GM12878 (cell line): ENCODE results near the gene DLK1. TPM values are rescaled to one million over a fixed set of nuclear protein-coding genes. Genes with fewer than 3 reads are reported as not detected.

Experiments used
- ATAC-seq: fragments of 200-7000 bp; cut with Tn5 transposase; 3 replicates; pipeline ENCODE4 v1.9.1; 2020; ENCODE audit warnings: mild to moderate bottlenecking, moderate library complexity
- BruUV-seq: library from RNA; stranded (reverse); fragments of 400-500 nt; replicated peaks from 2 replicates; lab custom pipeline; 2021; lab: Mats Ljungman, UMichigan
- CTCF ChIA-PET: fragments of 300-600 bp; sonication (Branson Sonifier 250); formaldehyde crosslinking; extraction: SDS; loops from one replicate; lab custom pipeline; 2021; ENCODE audit warnings: inconsistent platforms; lab: Yijun Ruan, JAX
- POLR2A ChIA-PET: fragments of 350-600 bp; formaldehyde crosslinking; extraction: SDS; loops from one replicate; lab custom pipeline; 2021; ENCODE audit warnings: inconsistent platforms; lab: Charles Lee
- RAD21 ChIA-PET: fragments of 300-600 bp; sonication (Branson Sonifier 250); formaldehyde crosslinking; loops from one replicate; lab custom pipeline; 2023; ENCODE audit warnings: antibody characterized with exemption; ENCODE audit not compliant: unreplicated experiment; lab: Charles Lee
- SMC1A ChIA-PET: fragments of 300-600 bp; sonication (Branson Sonifier 250); formaldehyde crosslinking; loops from one replicate; lab custom pipeline; 2023; ENCODE audit not compliant: unreplicated experiment, uncharacterized antibody; lab: Charles Lee
- DNase-seq: peaks from one replicate; pipeline ENCODE4 v3.0.0-alpha.2; 2011; ENCODE audit warnings: low read depth, low spot score
- FAIRE-seq: peaks from 3 replicates; lab custom pipeline; 2011; peaks lifted over from hg19 to GRCh38; lab: Jason Lieb, UNC
- H2AFZ ChIP-seq: 2 replicates; pipeline ENCODE4 v1.6.0; 2011; ENCODE audit warnings: low read depth, low read length, control low read depth; ENCODE audit not compliant: control insufficient read depth
- H3K27ac ChIP-seq: 2 replicates; pipeline ENCODE4 v1.5.1; 2011; ENCODE audit warnings: control low read depth; ENCODE audit not compliant: control insufficient read depth, insufficient read depth
- H3K27me3 ChIP-seq, 2 experiments: replicated peaks in 1 of 2; 2 replicates each; pipeline versions ENCODE4 v1.6.0 to v1.6.1; 2011; ENCODE audit warnings: low read length in 1 of 2; ENCODE audit not compliant: control insufficient read depth in 2 of 2, insufficient read depth in 2 of 2
- H3K36me3 ChIP-seq, 2 experiments: 2 replicates each; pipeline ENCODE4 v1.5.1; 2011; ENCODE audit warnings: low read length in 1 of 2; ENCODE audit not compliant: control insufficient read depth in 2 of 2, insufficient read depth in 2 of 2
- H3K4me1 ChIP-seq: 2 replicates; pipeline ENCODE4 v1.6.1; 2011; ENCODE audit warnings: mild to moderate bottlenecking, low read length, moderate library complexity, mixed read lengths; ENCODE audit not compliant: control insufficient read depth, insufficient read depth
- H3K4me2 ChIP-seq: 2 replicates; pipeline ENCODE4 v1.6.0; 2011; ENCODE audit warnings: control low read depth; ENCODE audit not compliant: control insufficient read depth, insufficient read depth
- H3K4me3 ChIP-seq: fragments of 200-600 bp; sonication (generic); 2 replicates; pipeline ENCODE4 v1.5.1; 2016
- H3K79me2 ChIP-seq: 2 replicates; pipeline ENCODE4 v1.6.0; 2011; ENCODE audit warnings: low read length; ENCODE audit not compliant: control insufficient read depth, insufficient read depth
- H3K9ac ChIP-seq: 2 replicates; pipeline ENCODE4 v1.8.0; 2011; ENCODE audit warnings: low read length, control low read depth, mixed read lengths; ENCODE audit not compliant: control insufficient read depth, insufficient read depth
- H3K9me3 ChIP-seq: replicated peaks from 3 replicates; pipeline ENCODE4 v1.5.1; 2011; ENCODE audit warnings: mild to moderate bottlenecking, low read length; ENCODE audit not compliant: control insufficient read depth, insufficient read depth
- H4K20me1 ChIP-seq: 2 replicates; pipeline ENCODE4 v1.6.0; 2011; ENCODE audit not compliant: control insufficient read depth, insufficient read depth
- BCL11A ChIP-seq: IDR thresholded peaks from 2 replicates; pipeline ENCODE4 v1.6.1; 2011; ENCODE audit warnings: low read depth, low read length
- CBX5 ChIP-seq: sonication (generic); IDR thresholded peaks from 2 replicates; pipeline ENCODE4 v1.6.1; 2016; ENCODE audit warnings: low read depth, moderate library complexity, mild to moderate bottlenecking, inconsistent platforms
- CHD1 ChIP-seq: IDR thresholded peaks from 2 replicates; pipeline ENCODE4 v1.6.1; 2012; ENCODE audit warnings: low read depth, low read length, improper control_type of control experiment
- E4F1 ChIP-seq: fragments of 450-650 bp; IDR thresholded peaks from 2 replicates; pipeline ENCODE4 v1.6.1; 2018; ENCODE audit warnings: borderline replicate concordance, mild to moderate bottlenecking; ENCODE audit not compliant: partially characterized antibody
- HDAC6 ChIP-seq: fragments of 200-600 bp; sonication (generic); IDR thresholded peaks from one replicate; pipeline ENCODE4 v1.8.0; 2017; ENCODE audit warnings: antibody characterized with exemption; ENCODE audit not compliant: unreplicated experiment
- IKZF2 ChIP-seq, 2 experiments: fragments of 450-650 bp; IDR thresholded peaks; 2 replicates each; pipeline ENCODE4 v1.6.1; 2017; ENCODE audit warnings: mild to moderate bottlenecking in 2 of 2, moderate library complexity in 2 of 2
- MYB ChIP-seq: fragments of 150-350 bp; IDR thresholded peaks from 2 replicates; pipeline ENCODE4 v1.6.1; 2014; ENCODE audit warnings: mild to moderate bottlenecking, low read depth, low read length, borderline replicate concordance
- RAD51 ChIP-seq: fragments of 450-650 bp; IDR thresholded peaks from 2 replicates; pipeline ENCODE4 v1.6.1; 2016; ENCODE audit warnings: moderate library complexity, mild to moderate bottlenecking, inconsistent platforms
- RFX5 ChIP-seq: IDR thresholded peaks from 2 replicates; pipeline ENCODE4 v1.6.1; 2011; ENCODE audit warnings: low read depth, low read length, improper control_type of control experiment
- ZNF217 ChIP-seq: fragments of 450-650 bp; IDR thresholded peaks from 2 replicates; pipeline ENCODE4 v1.6.1; 2017; ENCODE audit warnings: antibody characterized with exemption, mild to moderate bottlenecking
- ZZZ3 ChIP-seq: IDR thresholded peaks from 2 replicates; pipeline ENCODE4 v1.6.1; 2011; ENCODE audit warnings: low read depth; ENCODE audit not compliant: control insufficient read depth, insufficient read length
- WGBS: methylation state at CpG from one replicate; pipeline ENCODE4 v1.1.6; 2016; ENCODE audit warnings: low lambda C conversion rate; ENCODE audit not compliant: insufficient replicate concordance, insufficient coverage; ENCODE audit errors: missing lambda C conversion rate; 5-methylcytosine and 5-hydroxymethylcytosine counted together
- in situ Hi-C: fragments of 300-500 bp; cut with MboI; formaldehyde crosslinking; loops from 9 replicates; pipeline ENCODE4 v1.14.3; 2018; ENCODE audit warnings: mixed read lengths
- intact Hi-C: fragments of 100-400 bp; cut with micrococcal nuclease; formaldehyde crosslinking; loops from one replicate; pipeline ENCODE4 v1.14.2; 2022; ENCODE audit not compliant: unreplicated experiment
- polyA plus RNA-seq, 11 experiments: library from polyadenylated mRNA; depleted of rRNA in 4 of 11; unstranded in 6 of 11; stranded (reverse) in 5 of 11; fragments of >200 nt; fragmentation: Nextera tagmentation in 4 of 11; fragmentation: Illumina TruSeq in 1 of 11; extraction: Ambion mirVana in 4 of 11; extraction: Trizol in 1 of 11; gene quantifications; 1 replicate in 1 of 11; 2 replicates in 10 of 11; pipeline versions ENCODE4 v1.2.1 to v1.2.3, GENCODE V29; 2011 to 2016; ENCODE audit warnings: inconsistent platforms in 2 of 11, missing spikeins in 2 of 11, low read depth in 1 of 11
- total RNA-seq, 4 experiments: library from RNA; depleted of rRNA in 3 of 4; stranded (reverse); fragments of >200 nt in 3 of 4; fragmentation: Illumina TruSeq in 1 of 4; extraction: Trizol in 1 of 4; gene quantifications; 2 replicates each; pipeline versions ENCODE4 v1.2.1 to v1.2.3, GENCODE V29; 2013 to 2021

DLK1 gene
- total and polyA plus RNA-seq, 10 of the 15 experiments (the other 5 are each of a cell fraction or from before 2014, with no cell fraction given): 0.87 TPM; not detected in 9

GRCh38 chr14:100693877-100694578, 32.7 kb upstream of the DLK1 start:
- ChIA-PET POLR2A (no interaction called here), SMC1A (no interaction called here), RAD21 (no interaction called here), CTCF (no interaction called here)
- Histone ChIP-seq H3K79me2 (no peaks in the 10 kb centered on the region), H3K4me3 (no peak overlapping the region), H2AFZ (no peak overlapping the region), H4K20me1 (no peaks in the 10 kb centered on the region), H3K27me3 (no peaks in the 10 kb centered on the region), H3K4me2 (no peak overlapping the region), H3K27ac (no peak overlapping the region), H3K9ac (no peak overlapping the region), H3K4me1 (no peaks in the 10 kb centered on the region), H3K36me3 (no peaks in the 10 kb centered on the region), H3K9me3 (no peaks in the 10 kb centered on the region)
- in situ Hi-C loops (no loop called here), intact Hi-C loops (no loop called here)
- ATAC-seq (no peak), DNase-seq (no peak), FAIRE-seq (no peak)
- TF ChIP-seq RFX5: no peak
- no peak for TF ChIP-seq ZZZ3
- no peak for TF ChIP-seq IKZF2 (IDR thresholded peaks at IDR 0.05)
- TF ChIP-seq ZNF217: no peak
- TF ChIP-seq RAD51: no peak
- no peak for TF ChIP-seq HDAC6
- TF ChIP-seq E4F1: no peak
- TF ChIP-seq BCL11A: no peak
- no peak for TF ChIP-seq MYB
- TF ChIP-seq CHD1: no peak
- TF ChIP-seq CBX5: no peak
- 40% methylated on average over 18 of the region's 23 CpGs for WGBS
- no TSS peak for BruUV-seq
